K562 (cell line): ENCODE data around the gene E2F1. TPM values are rescaled to one million over a fixed set of nuclear protein-coding genes. Genes with fewer than 3 reads are reported as not detected.

Experiments used
- ATAC-seq: fragments of 200-7000 bp; cut with Tn5 transposase; 3 replicates; pipeline ENCODE4 v1.9.1; 2020; ENCODE audit warnings: moderate library complexity
- BruUV-seq: library from RNA; stranded (reverse); fragments of 400-500 nt; replicated peaks from 2 replicates; lab custom pipeline; 2021; lab: Mats Ljungman, UMichigan
- CTCF ChIA-PET: fragments of 300-600 bp; formaldehyde crosslinking; extraction: SDS; loops from one replicate; lab custom pipeline; 2021; ENCODE audit warnings: low intra/inter-chr PET ratio; lab: Yijun Ruan, JAX
- POLR2A ChIA-PET: fragments of 300-600, 350-650 bp; sonication (Branson Sonifier 250); formaldehyde crosslinking; extraction: SDS; loops from one replicate; lab custom pipeline; 2021; ENCODE audit warnings: antibody characterized with exemption, inconsistent platforms; lab: Yijun Ruan, JAX
- DNase-seq, 4 experiments: peaks; one replicate each; pipeline versions ENCODE4 v3.0.0 to v3.0.0-alpha.2; 2011 to 2018; ENCODE audit warnings: low spot score in 3 of 4, mixed read lengths in 3 of 4; ENCODE audit errors: extremely low read depth in 1 of 4
- FAIRE-seq: peaks from 2 replicates; lab custom pipeline; 2011; peaks lifted over from hg19 to GRCh38; lab: Jason Lieb, UNC
- H2AFZ ChIP-seq: 2 replicates; pipeline ENCODE4 v1.6.0; 2011; ENCODE audit warnings: low read depth, low read length, control low read depth, inconsistent platforms
- H3K27ac ChIP-seq: fragments of 200-600 bp; 3 replicates; pipeline ENCODE4 v1.8.0; 2011; ENCODE audit warnings: low read depth, mild to moderate bottlenecking, control low read depth, inconsistent platforms, low read length, moderate library complexity, mixed read lengths; ENCODE audit errors: extremely low read depth
- H3K27me3 ChIP-seq, 2 experiments: fragments of 300-600 bp in 1 of 2; 2 replicates in 1 of 2; 3 replicates in 1 of 2; pipeline versions ENCODE4 v1.6.0 to v1.8.0; 2011; ENCODE audit warnings: inconsistent platforms in 2 of 2, low read length in 2 of 2, mild to moderate bottlenecking in 1 of 2, mixed read lengths in 1 of 2, moderate library complexity in 1 of 2; ENCODE audit not compliant: control insufficient read depth in 2 of 2, insufficient read depth in 2 of 2
- H3K36me3 ChIP-seq: fragments of 300-600 bp; 3 replicates; pipeline ENCODE4 v1.8.0; 2011; ENCODE audit warnings: mild to moderate bottlenecking, low read length, inconsistent platforms; ENCODE audit not compliant: control insufficient read depth, insufficient read depth
- H3K4me1 ChIP-seq, 2 experiments: fragments of 200-600 bp in 1 of 2; replicated peaks in 1 of 2; 2 replicates in 1 of 2; 3 replicates in 1 of 2; pipeline versions ENCODE4 v1.5.1 to v1.8.0; 2011; ENCODE audit warnings: inconsistent platforms in 2 of 2, low read length in 2 of 2, mild to moderate bottlenecking in 1 of 2, mixed read lengths in 1 of 2, moderate library complexity in 1 of 2; ENCODE audit not compliant: control insufficient read depth in 2 of 2, insufficient read depth in 2 of 2
- H3K4me2 ChIP-seq: 2 replicates; pipeline ENCODE4 v1.6.1; 2011; ENCODE audit warnings: low read length, control low read depth, inconsistent platforms, mixed read lengths; ENCODE audit not compliant: insufficient read depth
- H3K4me3 ChIP-seq: fragments of 200-600 bp; sonication (generic), shearing (Covaris generic); 2 replicates; pipeline ENCODE4 v1.5.1; 2016; ENCODE audit warnings: control low read depth, inconsistent platforms
- H3K79me2 ChIP-seq: fragments of 200-600 bp; 3 replicates; pipeline ENCODE4 v1.8.0; 2011; ENCODE audit warnings: low read length, inconsistent platforms; ENCODE audit not compliant: control insufficient read depth, insufficient read depth
- H3K9ac ChIP-seq, 2 experiments: 2 replicates each; pipeline versions ENCODE4 v1.6.0 to v1.6.1; 2011; ENCODE audit warnings: low read depth in 2 of 2, low read length in 2 of 2, control low read depth in 1 of 2, inconsistent platforms in 1 of 2, mild to moderate bottlenecking in 1 of 2, mixed read lengths in 1 of 2; ENCODE audit not compliant: insufficient read depth in 1 of 2
- H3K9me1 ChIP-seq: one replicate; pipeline ENCODE4 v1.6.0; 2011; ENCODE audit warnings: inconsistent platforms, mild to moderate bottlenecking, low read length, moderate library complexity; ENCODE audit not compliant: control insufficient read depth, insufficient read depth
- H3K9me3 ChIP-seq: replicated peaks from 2 replicates; pipeline ENCODE4 v1.5.1; 2011; ENCODE audit warnings: low read depth, low read length, inconsistent platforms; ENCODE audit not compliant: control insufficient read depth, insufficient read depth
- H4K20me1 ChIP-seq: replicated peaks from 2 replicates; pipeline ENCODE4 v1.6.1; 2011; ENCODE audit warnings: low read length, inconsistent platforms, mixed read lengths; ENCODE audit not compliant: control insufficient read depth, insufficient read depth
- BHLHE40 ChIP-seq: IDR thresholded peaks from 2 replicates; pipeline ENCODE4 v1.6.1; 2011; ENCODE audit warnings: low read length, improper control_type of control experiment
- CBX5 ChIP-seq: IDR thresholded peaks from 2 replicates; pipeline ENCODE4 v1.6.1; 2014; ENCODE audit warnings: low read depth, borderline replicate concordance
- FOXP1 ChIP-seq: sonication (generic); formaldehyde crosslinking; IDR thresholded peaks from 2 replicates; pipeline ENCODE4 v1.8.0; 2022; ENCODE audit warnings: mild to moderate bottlenecking, missing genetic modification reagents
- HNRNPL ChIP-seq: fragments of 200-400 bp; formaldehyde crosslinking; IDR thresholded peaks from 2 replicates; pipeline ENCODE4 v1.6.1; 2017; ENCODE audit warnings: low read depth, mild to moderate bottlenecking, low read length
- MAZ ChIP-seq, 2 experiments: fragments of 450-650 bp in 1 of 2; sonication (generic) in 1 of 2; formaldehyde crosslinking; IDR thresholded peaks in 1 of 2; conservative IDR thresholded peaks in 1 of 2; 2 replicates each; pipeline versions ENCODE4 v1.4.0 to v1.5.0; 2020; ENCODE audit warnings: mild to moderate bottlenecking in 1 of 2, missing genetic modification reagents in 1 of 2
- PHF21A ChIP-seq: fragments of 450-650 bp; IDR thresholded peaks from 2 replicates; pipeline ENCODE4 v1.6.1; 2017; ENCODE audit warnings: low read depth, borderline replicate concordance
- SMAD2 ChIP-seq: fragments of 150-350 bp; IDR thresholded peaks from 2 replicates; pipeline ENCODE4 v1.6.1; 2014; ENCODE audit warnings: low read depth, mild to moderate bottlenecking, low read length
- TFAM ChIP-seq: fragments of 250-450 bp; sonication (Bioruptor Pico); conservative IDR thresholded peaks from 2 replicates; pipeline ENCODE4 v1.5.0; 2021; ENCODE audit warnings: mild to moderate bottlenecking, moderate library complexity
- ZEB2 ChIP-seq: fragments of 450-650 bp; IDR thresholded peaks from 2 replicates; pipeline ENCODE4 v1.6.1; 2016
- ZKSCAN1 ChIP-seq: fragments of 150-350 bp; IDR thresholded peaks from 2 replicates; pipeline ENCODE4 v1.6.1; 2016; ENCODE audit warnings: low read depth, low read length
- WGBS: fragments of 100-300 bp; shearing (Covaris generic); methylation state at CpG from one replicate; pipeline ENCODE4 v1.1.6; 2016; ENCODE audit warnings: low coverage, mixed read lengths; ENCODE audit not compliant: insufficient coverage; ENCODE audit errors: missing lambda C conversion rate; 5-methylcytosine and 5-hydroxymethylcytosine counted together
- in situ Hi-C: fragments of 300-500 bp; cut with MboI; formaldehyde crosslinking; loops from 4 replicates; pipeline ENCODE4 v1.15.0; 2018; ENCODE audit warnings: inconsistent platforms, mixed read lengths
- intact Hi-C: fragments of 100-400 bp; cut with micrococcal nuclease; formaldehyde crosslinking; loops from 2 replicates; pipeline ENCODE4 v1.14.2; 2022
- polyA plus RNA-seq, 8 experiments: library from polyadenylated mRNA; depleted of rRNA in 4 of 8; stranded (reverse) in 5 of 8; unstranded in 3 of 8; fragments of >200 nt; fragmentation: Nextera tagmentation in 2 of 8; fragmentation: Illumina TruSeq in 1 of 8; extraction: Ambion mirVana in 2 of 8; extraction: Trizol in 1 of 8; gene quantifications; 2 replicates each; pipeline versions ENCODE4 v1.2.1 to v1.2.3, GENCODE V29; 2011 to 2014; ENCODE audit warnings: inconsistent platforms in 1 of 8, missing spikeins in 1 of 8
- total RNA-seq, 7 experiments: library from RNA; depleted of rRNA in 6 of 7; stranded (reverse); fragments of >200 nt in 6 of 7; fragmentation: Illumina TruSeq in 2 of 7; extraction: Trizol in 2 of 7; gene quantifications; 2 replicates each; pipeline versions ENCODE4 v1.2.1 to v1.2.3, GENCODE V29; 2011 to 2021; ENCODE audit warnings: low replicate concordance in 1 of 7
- TF ChIP-seq, protein P1 (sequence below), 2 experiments: fragments of 450-650 bp; IDR thresholded peaks; 2 replicates each; pipeline ENCODE4 v1.6.1; 2016; ENCODE audit warnings: mild to moderate bottlenecking in 2 of 2, borderline replicate concordance in 1 of 2, low read depth in 1 of 2, moderate library complexity in 1 of 2
- TF ChIP-seq, protein P2 (sequence below), 2 experiments: fragments of 450-650 bp; conservative IDR thresholded peaks; 2 replicates each; pipeline ENCODE4 v1.6.1; 2017; ENCODE audit warnings: mild to moderate bottlenecking in 2 of 2, moderate library complexity in 2 of 2

E2F1 gene
- total and polyA plus RNA-seq, 9 of the 15 experiments (the other 6 are each of a cell fraction or from before 2014, with no cell fraction given) = 0.14 to 30.6 (median 13.1) TPM

DNA sequence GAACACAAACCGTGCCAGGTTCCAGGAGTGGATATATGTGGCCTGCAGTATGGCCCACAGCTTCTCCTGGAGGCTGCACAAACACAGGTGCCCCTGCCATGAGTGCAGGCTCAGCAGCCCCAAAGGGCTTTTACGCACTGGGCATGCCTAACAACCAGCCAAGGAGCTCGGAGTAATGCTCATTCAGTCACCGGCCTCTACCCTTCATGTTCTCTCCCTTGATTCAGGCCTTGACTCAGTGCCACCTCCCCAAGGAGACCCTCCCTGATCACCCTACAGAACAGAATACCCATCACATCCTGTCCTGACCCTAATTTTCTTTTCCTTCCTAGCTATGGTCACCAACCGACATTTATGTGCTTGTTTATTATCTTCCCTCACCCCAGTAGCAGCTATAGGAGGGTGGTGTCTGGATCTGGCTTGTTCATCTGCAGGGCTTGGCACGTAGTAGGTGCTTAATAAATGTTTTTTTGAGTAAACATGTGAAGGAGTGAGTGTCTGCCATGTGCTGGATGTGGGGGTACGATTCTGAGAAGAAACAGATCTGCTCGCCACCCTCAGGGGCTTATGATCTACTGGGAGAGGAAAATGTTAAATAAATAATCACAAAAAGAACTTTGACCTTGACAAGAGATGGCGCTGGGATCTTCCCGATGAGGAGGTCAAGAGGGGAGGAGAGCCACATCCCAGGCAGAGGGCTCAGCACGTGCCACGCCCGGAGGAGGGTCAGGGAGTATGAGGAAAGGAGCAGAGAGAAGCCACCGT, 24.7 kb upstream of the E2F1 start:
- no peak overlapping the region for H3K4me3 ChIP-seq
- FAIRE-seq (no peak), ATAC-seq (no peak), DNase-seq (no peak)
- no peaks in the 10 kb centered on the region for H3K79me2 ChIP-seq
- WGBS = 65% methylated on average over 12 of the region's 14 CpGs
- in situ Hi-C loops (no loop called here), intact Hi-C loops (no loop called here)
- ChIA-PET POLR2A (interaction anchor here (1.1 kb wide), 1 partner anchor 9 kb away, joined by 5 read pairs; the partner anchor contains the start of gene PXMP4), CTCF (no interaction called here)
- H3K9me3 ChIP-seq = no peaks in the 10 kb centered on the region
- H3K9ac ChIP-seq = peak overlapping the region in 1 of 2 experiments; percentile 85; a peak in 2 of 4 replicates
- H3K4me1 ChIP-seq = peaks cover 19 to 27% of the 10 kb centered on the region in 2 experiments
- H3K27ac ChIP-seq = peak overlapping the region; percentile 15; the same call in 2 of the 3 replicates
- H4K20me1 ChIP-seq = no peaks in the 10 kb centered on the region
- BruUV-seq = no TSS peak
- H2AFZ ChIP-seq = no peak overlapping the region
- peaks cover 31% of the 10 kb centered on the region; the same call in 2 of the 3 replicates for H3K36me3 ChIP-seq
- H3K4me2 ChIP-seq = 0 out of 2 replicates have a peak overlapping the region, but pooled peaks have one; percentile 3
- H3K27me3 ChIP-seq = no peaks in the 10 kb centered on the region
- no peaks in the 10 kb centered on the region for H3K9me1 ChIP-seq
- TF ChIP-seq PHF21A (no peak), MAZ (CRISPR knock-in tag; conservative IDR thresholded peaks at IDR 0.05 in 1 of 2, IDR thresholded peaks at IDR 0.05 in 1 of 2) (no peak), ZKSCAN1 (peak; percentile 79), CBX5 (no peak), FOXP1 (CRISPR knock-in tag) (no peak), ZEB2 (no peak), BHLHE40 (peak; percentile 43), TFAM (no peak), HNRNPL (no peak), SMAD2 (no peak)
- TF ChIP-seq, protein P1, sequence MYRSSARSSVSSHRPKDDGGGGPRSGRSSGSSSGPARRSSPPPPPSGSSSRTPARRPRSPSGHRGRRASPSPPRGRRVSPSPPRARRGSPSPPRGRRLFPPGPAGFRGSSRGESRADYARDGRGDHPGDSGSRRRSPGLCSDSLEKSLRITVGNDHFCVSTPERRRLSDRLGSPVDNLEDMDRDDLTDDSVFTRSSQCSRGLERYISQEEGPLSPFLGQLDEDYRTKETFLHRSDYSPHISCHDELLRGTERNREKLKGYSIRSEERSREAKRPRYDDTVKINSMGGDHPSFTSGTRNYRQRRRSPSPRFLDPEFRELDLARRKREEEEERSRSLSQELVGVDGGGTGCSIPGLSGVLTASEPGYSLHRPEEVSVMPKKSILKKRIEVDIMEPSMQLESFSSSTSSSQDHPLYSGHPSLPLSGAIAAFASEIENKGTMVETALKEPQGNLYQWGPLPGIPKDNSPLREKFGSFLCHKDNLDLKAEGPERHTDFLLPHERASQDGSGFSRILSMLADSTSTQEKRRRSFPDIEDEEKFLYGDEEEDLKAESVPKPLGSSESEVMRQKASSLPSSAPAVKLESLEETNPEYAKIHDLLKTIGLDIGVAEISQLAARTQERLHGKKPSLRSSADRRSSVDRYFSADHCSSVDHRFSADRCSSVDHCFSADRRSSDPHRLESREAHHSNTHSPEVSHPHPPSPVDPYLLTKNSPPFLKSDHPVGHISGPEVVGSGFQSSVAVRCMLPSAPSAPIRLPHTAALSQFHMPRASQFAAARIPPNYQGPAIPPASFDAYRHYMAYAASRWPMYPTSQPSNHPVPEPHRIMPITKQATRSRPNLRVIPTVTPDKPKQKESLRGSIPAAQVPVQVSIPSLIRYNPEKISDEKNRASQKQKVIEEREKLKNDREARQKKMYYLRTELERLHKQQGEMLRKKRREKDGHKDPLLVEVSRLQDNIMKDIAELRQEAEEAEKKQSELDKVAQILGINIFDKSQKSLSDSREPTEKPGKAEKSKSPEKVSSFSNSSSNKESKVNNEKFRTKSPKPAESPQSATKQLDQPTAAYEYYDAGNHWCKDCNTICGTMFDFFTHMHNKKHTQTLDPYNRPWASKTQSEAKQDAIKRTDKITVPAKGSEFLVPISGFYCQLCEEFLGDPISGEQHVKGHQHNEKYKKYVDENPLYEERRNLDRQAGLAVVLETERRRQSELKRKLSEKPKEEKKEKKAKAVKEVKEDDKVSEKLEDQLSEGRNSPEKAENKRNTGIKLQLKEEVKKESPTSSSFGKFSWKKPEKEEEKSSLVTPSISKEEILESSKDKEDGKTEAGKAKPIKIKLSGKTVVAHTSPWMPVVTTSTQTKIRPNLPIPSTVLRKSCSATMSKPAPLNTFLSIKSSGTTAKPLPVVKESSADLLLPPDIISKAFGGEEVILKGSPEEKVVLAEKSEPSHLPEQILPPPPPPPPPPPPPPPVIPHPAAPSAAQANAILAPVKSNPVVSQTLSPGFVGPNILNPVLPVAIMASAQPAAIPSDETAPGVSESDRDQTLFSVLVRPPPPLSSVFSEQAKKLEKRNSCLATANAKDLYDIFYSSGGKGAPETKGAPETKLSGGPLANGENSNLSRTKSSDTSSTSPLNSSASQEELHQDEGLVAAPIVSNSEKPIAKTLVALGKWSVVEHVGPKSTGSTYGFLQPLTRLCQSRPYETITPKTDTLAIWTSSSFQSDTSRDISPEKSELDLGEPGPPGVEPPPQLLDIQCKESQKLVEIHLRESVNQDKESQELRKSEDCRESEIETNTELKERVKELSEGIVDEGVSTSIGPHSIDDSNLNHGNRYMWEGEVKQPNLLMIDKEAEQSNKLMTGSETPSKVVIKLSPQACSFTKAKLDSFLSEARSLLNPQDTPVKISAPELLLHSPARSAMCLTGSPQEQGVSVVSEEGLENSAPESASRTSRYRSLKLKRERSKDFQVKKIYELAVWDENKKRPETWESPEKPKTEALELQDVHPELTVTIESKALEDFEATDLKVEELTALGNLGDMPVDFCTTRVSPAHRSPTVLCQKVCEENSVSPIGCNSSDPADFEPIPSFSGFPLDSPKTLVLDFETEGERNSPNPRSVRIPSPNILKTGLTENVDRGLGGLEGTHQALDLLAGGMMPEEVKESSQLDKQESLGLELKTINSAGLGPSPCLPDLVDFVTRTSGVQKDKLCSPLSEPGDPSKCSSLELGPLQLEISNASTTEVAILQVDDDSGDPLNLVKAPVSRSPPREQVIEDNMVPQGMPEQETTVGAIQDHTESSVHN (IDR thresholded peaks at IDR 0.05; ENCODE audit: borderline replicate concordance in 1 of 2, low read depth in 1 of 2) = no peak
- TF ChIP-seq, protein P2, sequence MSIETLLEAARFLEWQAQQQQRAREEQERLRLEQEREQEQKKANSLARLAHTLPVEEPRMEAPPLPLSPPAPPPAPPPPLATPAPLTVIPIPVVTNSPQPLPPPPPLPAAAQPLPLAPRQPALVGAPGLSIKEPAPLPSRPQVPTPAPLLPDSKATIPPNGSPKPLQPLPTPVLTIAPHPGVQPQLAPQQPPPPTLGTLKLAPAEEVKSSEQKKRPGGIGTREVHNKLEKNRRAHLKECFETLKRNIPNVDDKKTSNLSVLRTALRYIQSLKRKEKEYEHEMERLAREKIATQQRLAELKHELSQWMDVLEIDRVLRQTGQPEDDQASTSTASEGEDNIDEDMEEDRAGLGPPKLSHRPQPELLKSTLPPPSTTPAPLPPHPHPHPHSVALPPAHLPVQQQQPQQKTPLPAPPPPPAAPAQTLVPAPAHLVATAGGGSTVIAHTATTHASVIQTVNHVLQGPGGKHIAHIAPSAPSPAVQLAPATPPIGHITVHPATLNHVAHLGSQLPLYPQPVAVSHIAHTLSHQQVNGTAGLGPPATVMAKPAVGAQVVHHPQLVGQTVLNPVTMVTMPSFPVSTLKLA (conservative IDR thresholded peaks at IDR 0.05) = no peak
